Measurements from ENCODE around the gene TINAGL1. TPM values are rescaled to one million over a fixed set of nuclear protein-coding genes. Genes with fewer than 3 reads are reported as not detected.

TINAGL1 gene
- total and polyA plus RNA-seq, 2 of the 13 experiments (the other 11 are each of a cell fraction or from before 2014, with no cell fraction given) = 24.7 to 76.8 TPM

DNA sequence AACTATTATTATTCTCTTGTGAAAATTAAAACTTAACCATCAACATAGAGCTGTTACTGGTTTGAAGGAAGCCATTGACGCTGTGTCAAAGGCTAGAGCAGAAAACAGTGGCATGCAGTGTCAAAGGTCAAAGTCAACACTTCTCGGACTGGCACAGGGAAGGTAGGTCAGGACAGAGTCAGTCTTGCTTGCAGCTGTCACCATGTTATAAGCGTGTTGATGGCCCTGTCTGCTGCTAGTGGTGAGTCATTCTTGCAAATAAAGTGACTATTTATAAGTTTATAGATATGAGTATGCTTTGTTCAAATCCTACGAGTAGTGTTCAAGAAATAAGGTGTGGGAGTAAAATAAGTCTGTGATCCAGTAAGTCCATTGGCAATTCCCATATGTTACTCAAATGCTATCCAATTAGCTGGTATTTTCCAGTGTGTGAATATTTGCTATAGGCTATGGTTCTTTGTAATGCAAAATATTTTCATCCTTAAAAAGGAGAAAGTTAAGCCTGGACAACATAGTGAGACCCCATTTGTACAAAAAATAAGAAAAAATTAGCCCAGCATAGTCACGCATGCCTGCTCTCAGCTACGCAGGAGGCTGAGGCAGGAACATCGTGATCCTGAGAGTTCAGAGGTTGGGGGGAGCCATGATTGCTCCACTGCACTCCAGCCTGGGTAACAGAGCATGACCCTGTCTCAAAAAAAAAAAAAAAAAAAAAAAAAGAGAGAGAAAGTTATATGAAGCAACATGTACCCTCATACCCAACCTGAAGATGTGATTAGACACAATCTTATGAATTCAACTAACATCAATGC lies 26.3 kb upstream of the TINAGL1 start (continued):
- TF ChIP-seq, protein P1, sequence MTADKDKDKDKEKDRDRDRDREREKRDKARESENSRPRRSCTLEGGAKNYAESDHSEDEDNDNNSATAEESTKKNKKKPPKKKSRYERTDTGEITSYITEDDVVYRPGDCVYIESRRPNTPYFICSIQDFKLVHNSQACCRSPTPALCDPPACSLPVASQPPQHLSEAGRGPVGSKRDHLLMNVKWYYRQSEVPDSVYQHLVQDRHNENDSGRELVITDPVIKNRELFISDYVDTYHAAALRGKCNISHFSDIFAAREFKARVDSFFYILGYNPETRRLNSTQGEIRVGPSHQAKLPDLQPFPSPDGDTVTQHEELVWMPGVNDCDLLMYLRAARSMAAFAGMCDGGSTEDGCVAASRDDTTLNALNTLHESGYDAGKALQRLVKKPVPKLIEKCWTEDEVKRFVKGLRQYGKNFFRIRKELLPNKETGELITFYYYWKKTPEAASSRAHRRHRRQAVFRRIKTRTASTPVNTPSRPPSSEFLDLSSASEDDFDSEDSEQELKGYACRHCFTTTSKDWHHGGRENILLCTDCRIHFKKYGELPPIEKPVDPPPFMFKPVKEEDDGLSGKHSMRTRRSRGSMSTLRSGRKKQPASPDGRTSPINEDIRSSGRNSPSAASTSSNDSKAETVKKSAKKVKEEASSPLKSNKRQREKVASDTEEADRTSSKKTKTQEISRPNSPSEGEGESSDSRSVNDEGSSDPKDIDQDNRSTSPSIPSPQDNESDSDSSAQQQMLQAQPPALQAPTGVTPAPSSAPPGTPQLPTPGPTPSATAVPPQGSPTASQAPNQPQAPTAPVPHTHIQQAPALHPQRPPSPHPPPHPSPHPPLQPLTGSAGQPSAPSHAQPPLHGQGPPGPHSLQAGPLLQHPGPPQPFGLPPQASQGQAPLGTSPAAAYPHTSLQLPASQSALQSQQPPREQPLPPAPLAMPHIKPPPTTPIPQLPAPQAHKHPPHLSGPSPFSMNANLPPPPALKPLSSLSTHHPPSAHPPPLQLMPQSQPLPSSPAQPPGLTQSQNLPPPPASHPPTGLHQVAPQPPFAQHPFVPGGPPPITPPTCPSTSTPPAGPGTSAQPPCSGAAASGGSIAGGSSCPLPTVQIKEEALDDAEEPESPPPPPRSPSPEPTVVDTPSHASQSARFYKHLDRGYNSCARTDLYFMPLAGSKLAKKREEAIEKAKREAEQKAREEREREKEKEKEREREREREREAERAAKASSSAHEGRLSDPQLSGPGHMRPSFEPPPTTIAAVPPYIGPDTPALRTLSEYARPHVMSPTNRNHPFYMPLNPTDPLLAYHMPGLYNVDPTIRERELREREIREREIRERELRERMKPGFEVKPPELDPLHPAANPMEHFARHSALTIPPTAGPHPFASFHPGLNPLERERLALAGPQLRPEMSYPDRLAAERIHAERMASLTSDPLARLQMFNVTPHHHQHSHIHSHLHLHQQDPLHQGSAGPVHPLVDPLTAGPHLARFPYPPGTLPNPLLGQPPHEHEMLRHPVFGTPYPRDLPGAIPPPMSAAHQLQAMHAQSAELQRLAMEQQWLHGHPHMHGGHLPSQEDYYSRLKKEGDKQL (CRISPR knock-in tag; IDR thresholded peaks at IDR 0.05; ENCODE audit: low read depth) = no peak
- no peak for TF ChIP-seq POLR2AphosphoS5 (IDR thresholded peaks at IDR 0.05; ENCODE audit: low read depth, low read length)
- no peak for TF ChIP-seq ZNF160 (CRISPR knock-in tag; IDR thresholded peaks at IDR 0.05)
- no peak for TF ChIP-seq KLF6 (CRISPR knock-in tag; IDR thresholded peaks at IDR 0.05)
- no peak for TF ChIP-seq ZNF138 (CRISPR knock-in tag; IDR thresholded peaks at IDR 0.05; ENCODE audit: low read depth)
- no peak for TF ChIP-seq ZNF644 (CRISPR knock-in tag; IDR thresholded peaks at IDR 0.05; ENCODE audit: low read depth)
- no peak for TF ChIP-seq SP1 (IDR thresholded peaks at IDR 0.05)
- TF ChIP-seq SP1 (CRISPR knock-in tag; IDR thresholded peaks at IDR 0.05) = no peak
- TF ChIP-seq ZNF124 (CRISPR knock-in tag; IDR thresholded peaks at IDR 0.05) = no peak
- TF ChIP-seq MED1 (CRISPR knock-in tag; IDR thresholded peaks at IDR 0.05) = peak; percentile 67
- no peak for TF ChIP-seq NFIB (CRISPR knock-in tag; IDR thresholded peaks at IDR 0.05; ENCODE audit: borderline replicate concordance)
- no peak for TF ChIP-seq KLF9 (CRISPR knock-in tag; IDR thresholded peaks at IDR 0.05; ENCODE audit: low read depth)
- TF ChIP-seq TGIF2 (CRISPR knock-in tag; IDR thresholded peaks at IDR 0.05) = no peak
- TF ChIP-seq, protein P2, sequence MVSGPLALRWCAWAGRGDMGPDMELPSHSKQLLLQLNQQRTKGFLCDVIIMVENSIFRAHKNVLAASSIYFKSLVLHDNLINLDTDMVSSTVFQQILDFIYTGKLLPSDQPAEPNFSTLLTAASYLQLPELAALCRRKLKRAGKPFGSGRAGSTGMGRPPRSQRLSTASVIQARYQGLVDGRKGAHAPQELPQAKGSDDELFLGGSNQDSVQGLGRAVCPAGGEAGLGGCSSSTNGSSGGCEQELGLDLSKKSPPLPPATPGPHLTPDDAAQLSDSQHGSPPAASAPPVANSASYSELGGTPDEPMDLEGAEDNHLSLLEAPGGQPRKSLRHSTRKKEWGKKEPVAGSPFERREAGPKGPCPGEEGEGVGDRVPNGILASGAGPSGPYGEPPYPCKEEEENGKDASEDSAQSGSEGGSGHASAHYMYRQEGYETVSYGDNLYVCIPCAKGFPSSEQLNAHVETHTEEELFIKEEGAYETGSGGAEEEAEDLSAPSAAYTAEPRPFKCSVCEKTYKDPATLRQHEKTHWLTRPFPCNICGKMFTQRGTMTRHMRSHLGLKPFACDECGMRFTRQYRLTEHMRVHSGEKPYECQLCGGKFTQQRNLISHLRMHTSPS (CRISPR knock-in tag; IDR thresholded peaks at IDR 0.05; ENCODE audit: low read depth) = peak; percentile 60; the same call in 1 of the 2 replicates
- TF ChIP-seq, protein P3, sequence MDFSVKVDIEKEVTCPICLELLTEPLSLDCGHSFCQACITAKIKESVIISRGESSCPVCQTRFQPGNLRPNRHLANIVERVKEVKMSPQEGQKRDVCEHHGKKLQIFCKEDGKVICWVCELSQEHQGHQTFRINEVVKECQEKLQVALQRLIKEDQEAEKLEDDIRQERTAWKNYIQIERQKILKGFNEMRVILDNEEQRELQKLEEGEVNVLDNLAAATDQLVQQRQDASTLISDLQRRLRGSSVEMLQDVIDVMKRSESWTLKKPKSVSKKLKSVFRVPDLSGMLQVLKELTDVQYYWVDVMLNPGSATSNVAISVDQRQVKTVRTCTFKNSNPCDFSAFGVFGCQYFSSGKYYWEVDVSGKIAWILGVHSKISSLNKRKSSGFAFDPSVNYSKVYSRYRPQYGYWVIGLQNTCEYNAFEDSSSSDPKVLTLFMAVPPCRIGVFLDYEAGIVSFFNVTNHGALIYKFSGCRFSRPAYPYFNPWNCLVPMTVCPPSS (IDR thresholded peaks at IDR 0.05) = no peak
- no peak for TF ChIP-seq MIER2 (CRISPR knock-in tag; IDR thresholded peaks at IDR 0.05)

All from HepG2 (cell line).